Adrenal gland (tissue), 5 donors: ENCODE measurements around the gene NPAS4.
"Not testable (repeated sequence)": the region's sequence is repeated elsewhere in the genome, so short reads cannot be mapped to it uniquely, and the experiment has no call there.

ENCODE experiments used
- CTCF ChIP-seq, 6 experiments: fragments of 450-650 bp in 4 of 6; fragments of 200-600 bp in 2 of 6; sonication (generic) in 1 of 6; IDR thresholded peaks; 1 replicate in 5 of 6; 2 replicates in 1 of 6; pipeline versions ENCODE4 v1.5.1 to v1.8.0; 2016 to 2021; ENCODE audit warnings: antibody characterized with exemption in 6 of 6, mild to moderate bottlenecking in 2 of 6, moderate library complexity in 1 of 6
- POLR2A ChIP-seq, 2 donors: fragments of 450-650 bp; IDR thresholded peaks; one replicate each; pipeline ENCODE4 v1.6.1; 2017; ENCODE audit warnings: antibody characterized with exemption in 2 of 2, mild to moderate bottlenecking in 2 of 2, moderate library complexity in 1 of 2
- donor health status: DM: no; HTN: no; CAD: no.

GRCh38 chr11:66440101-66440939 lies 19.5 kb downstream of the NPAS4 start:
- TF ChIP-seq CTCF, POLR2A (IDR thresholded peaks at IDR 0.05): not testable (repeated sequence)
